ENCODE measurements around the gene IL3RA.
"Not testable (repeated sequence)": the region's sequence is repeated elsewhere in the genome, so short reads cannot be mapped to it uniquely, and the experiment has no call there.

IL3RA gene

GRCh38 chrX:1307626-1308340 is 28.8 kb upstream of the IL3RA start:
- Histone ChIP-seq H3K9me3 (ENCODE audit: low read length) (no peaks in the 10 kb centered on the region), H3K27me3 (ENCODE audit: control insufficient read depth in 1 of 2, insufficient read depth in 2 of 2, low read length in 2 of 2) (no peaks in the 10 kb centered on the region), H3K4me1 (ENCODE audit: insufficient read depth, low read length) (no peaks in the 10 kb centered on the region), H3K9ac (ENCODE audit: low read length) (no peak overlapping the region), H3K27ac (ENCODE audit: low read depth, low read length) (no peak overlapping the region), H3K36me3 (ENCODE audit: insufficient read depth, low read length) (no peaks in the 10 kb centered on the region), H3K4me3 (ENCODE audit: low read depth in 1 of 2, low read length in 2 of 2) (no peak overlapping the region)

GRCh38 chrX:1308476-1308875 is 28.1 kb upstream of the IL3RA start:
- Histone ChIP-seq H3K4me3 (ENCODE audit: low read depth in 1 of 2, low read length in 2 of 2) (no peak overlapping the region), H3K9ac (ENCODE audit: low read length) (no peak overlapping the region), H3K27me3 (ENCODE audit: control insufficient read depth in 1 of 2, insufficient read depth in 2 of 2, low read length in 2 of 2) (no peaks in the 10 kb centered on the region), H3K9me3 (ENCODE audit: low read length) (no peaks in the 10 kb centered on the region), H3K27ac (ENCODE audit: low read depth, low read length) (no peak overlapping the region), H3K36me3 (ENCODE audit: insufficient read depth, low read length) (no peaks in the 10 kb centered on the region), H3K4me1 (ENCODE audit: insufficient read depth, low read length) (no peaks in the 10 kb centered on the region)

- not testable (repeated sequence) for H3K4me3 ChIP-seq (ENCODE audit: low read depth in 1 of 2, low read length in 2 of 2); H3K36me3 ChIP-seq (ENCODE audit: insufficient read depth, low read length); H3K9ac ChIP-seq (ENCODE audit: low read length); H3K9me3 ChIP-seq (ENCODE audit: low read length); H3K27me3 ChIP-seq (ENCODE audit: control insufficient read depth in 1 of 2, insufficient read depth in 2 of 2, low read length in 2 of 2); H3K4me1 ChIP-seq (ENCODE audit: insufficient read depth, low read length); H3K27ac ChIP-seq (ENCODE audit: low read depth, low read length)
Observed at GRCh38 chrX:1308917-1309316, 27.7 kb upstream of the IL3RA start.

DNA sequence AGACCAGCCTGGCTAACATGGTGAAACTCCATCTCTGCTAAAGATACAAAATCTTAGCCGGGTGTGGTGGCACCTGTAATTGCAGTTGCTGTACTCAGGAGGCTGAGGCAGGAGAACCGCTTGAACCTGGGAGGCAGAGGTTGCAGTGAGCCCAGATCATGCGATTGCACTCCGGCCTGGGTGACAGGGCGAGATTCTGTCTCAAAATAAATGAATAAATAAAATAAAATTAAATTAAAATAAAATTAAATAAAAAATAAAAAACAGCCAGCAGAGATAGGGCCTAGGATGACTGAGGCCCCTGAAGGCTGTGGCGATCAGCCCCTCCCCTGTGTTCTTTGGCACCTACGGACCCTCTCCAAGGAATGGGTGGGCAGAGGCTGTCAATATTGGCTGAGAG is 22.8 kb upstream of the IL3RA start:
- no peak overlapping the region for H3K4me3 ChIP-seq (ENCODE audit: low read depth in 1 of 2, low read length in 2 of 2)

DNA sequence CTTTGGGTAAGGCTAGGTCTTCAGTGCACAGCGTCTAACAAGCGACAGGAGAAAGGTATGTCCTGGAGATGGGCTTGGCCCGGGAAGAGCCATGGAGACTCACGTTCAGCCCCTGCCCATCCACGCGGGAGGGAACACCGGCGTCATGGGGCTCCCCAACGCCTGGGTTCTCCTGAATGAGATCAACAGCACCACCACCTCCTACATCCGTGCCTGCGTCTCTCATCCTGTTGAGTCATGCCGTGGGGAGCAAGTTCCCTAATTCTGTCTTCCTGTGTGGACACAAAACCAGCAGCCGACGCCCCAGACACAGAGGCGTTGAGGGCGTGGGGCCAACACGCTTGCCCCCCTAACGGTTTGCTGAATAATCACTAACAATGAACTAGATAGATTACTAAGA is 20.1 kb upstream of the IL3RA start:
- no peak overlapping the region for H3K4me3 ChIP-seq (ENCODE audit: low read depth in 1 of 2, low read length in 2 of 2)
- H3K4me1 ChIP-seq (ENCODE audit: insufficient read depth, low read length) = no peaks in the 10 kb centered on the region
- H3K36me3 ChIP-seq (ENCODE audit: insufficient read depth, low read length) = no peaks in the 10 kb centered on the region
- no peak overlapping the region for H3K9ac ChIP-seq (ENCODE audit: low read length)
- no peak overlapping the region for H3K27ac ChIP-seq (ENCODE audit: low read depth, low read length)
- no peaks in the 10 kb centered on the region for H3K27me3 ChIP-seq (ENCODE audit: control insufficient read depth in 1 of 2, insufficient read depth in 2 of 2, low read length in 2 of 2)
- no peaks in the 10 kb centered on the region for H3K9me3 ChIP-seq (ENCODE audit: low read length)

More for the DNA sequence above, 22.8 kb upstream of the IL3RA start:
- Histone ChIP-seq H3K27me3 (ENCODE audit: control insufficient read depth in 1 of 2, insufficient read depth in 2 of 2, low read length in 2 of 2) (no peaks in the 10 kb centered on the region), H3K4me1 (ENCODE audit: insufficient read depth, low read length) (no peaks in the 10 kb centered on the region), H3K9ac (ENCODE audit: low read length) (no peak overlapping the region), H3K9me3 (ENCODE audit: low read length) (no peaks in the 10 kb centered on the region), H3K36me3 (ENCODE audit: insufficient read depth, low read length) (no peaks in the 10 kb centered on the region), H3K27ac (ENCODE audit: low read depth, low read length) (no peak overlapping the region)

DNA sequence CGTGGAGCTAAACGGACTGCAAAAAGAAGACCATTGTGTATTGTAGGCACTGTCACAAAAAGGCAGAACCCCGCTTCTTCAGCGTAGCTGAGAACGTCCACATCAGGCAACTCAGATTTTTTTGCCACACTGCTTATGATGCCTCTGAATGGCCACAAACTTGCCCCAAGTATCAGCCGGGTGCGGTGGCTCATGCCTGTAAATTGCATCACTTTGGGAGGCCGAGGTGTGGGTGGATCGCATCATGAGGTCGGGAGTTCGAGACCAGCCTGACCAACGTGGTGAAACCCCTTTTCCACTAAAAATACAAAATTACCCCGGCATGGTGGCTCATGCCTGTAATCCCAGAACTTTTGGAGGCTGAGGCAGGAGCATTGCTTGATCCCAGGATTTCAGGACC is 14.9 kb upstream of the IL3RA start:
- no peak overlapping the region for H3K4me3 ChIP-seq (ENCODE audit: low read depth in 1 of 2, low read length in 2 of 2)
- no peaks in the 10 kb centered on the region for H3K36me3 ChIP-seq (ENCODE audit: insufficient read depth, low read length)

DNA sequence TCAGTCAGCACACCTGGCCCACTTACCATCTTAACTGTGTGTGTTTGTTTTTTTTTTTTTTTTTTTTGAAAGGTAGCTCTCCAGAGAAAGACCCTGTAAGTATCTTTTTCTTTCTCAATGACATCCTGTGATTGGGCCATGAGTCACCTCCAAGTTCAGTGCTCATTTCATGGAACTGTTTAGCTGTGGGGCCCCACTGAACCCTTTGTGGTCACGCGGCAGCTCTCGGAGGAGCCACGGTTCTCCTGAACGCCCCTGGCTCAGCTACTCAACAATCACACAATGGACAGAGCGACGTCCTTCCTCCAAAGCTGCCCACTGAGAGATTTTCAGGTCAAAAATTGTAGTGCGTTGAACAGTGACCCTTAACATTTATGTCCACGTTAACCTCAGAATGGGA is 14.2 kb upstream of the IL3RA start:
- Histone ChIP-seq H3K36me3 (ENCODE audit: insufficient read depth, low read length) (no peaks in the 10 kb centered on the region), H3K27ac (ENCODE audit: low read depth, low read length) (no peak overlapping the region), H3K9ac (ENCODE audit: low read length) (no peak overlapping the region), H3K27me3 (ENCODE audit: control insufficient read depth in 1 of 2, insufficient read depth in 2 of 2, low read length in 2 of 2) (no peaks in the 10 kb centered on the region), H3K9me3 (ENCODE audit: low read length) (no peaks in the 10 kb centered on the region), H3K4me3 (ENCODE audit: low read depth in 1 of 2, low read length in 2 of 2) (no peak overlapping the region), H3K4me1 (ENCODE audit: insufficient read depth, low read length) (no peaks in the 10 kb centered on the region)

More for the DNA sequence above, 14.9 kb upstream of the IL3RA start:
- no peaks in the 10 kb centered on the region for H3K27me3 ChIP-seq (ENCODE audit: control insufficient read depth in 1 of 2, insufficient read depth in 2 of 2, low read length in 2 of 2)
- H3K4me1 ChIP-seq (ENCODE audit: insufficient read depth, low read length) = no peaks in the 10 kb centered on the region
- H3K9ac ChIP-seq (ENCODE audit: low read length) = no peak overlapping the region
- H3K9me3 ChIP-seq (ENCODE audit: low read length) = no peaks in the 10 kb centered on the region
- H3K27ac ChIP-seq (ENCODE audit: low read depth, low read length) = no peak overlapping the region

GRCh38 chrX:1323315-1323714 is 13.3 kb upstream of the IL3RA start:
- H3K4me3 ChIP-seq (ENCODE audit: low read depth in 1 of 2, low read length in 2 of 2) = no peak overlapping the region
- no peaks in the 10 kb centered on the region for H3K36me3 ChIP-seq (ENCODE audit: insufficient read depth, low read length)
- H3K27ac ChIP-seq (ENCODE audit: low read depth, low read length) = no peak overlapping the region
- H3K27me3 ChIP-seq (ENCODE audit: control insufficient read depth in 1 of 2, insufficient read depth in 2 of 2, low read length in 2 of 2) = no peaks in the 10 kb centered on the region
- no peak overlapping the region for H3K9ac ChIP-seq (ENCODE audit: low read length)
- no peaks in the 10 kb centered on the region for H3K9me3 ChIP-seq (ENCODE audit: low read length)
- no peaks in the 10 kb centered on the region for H3K4me1 ChIP-seq (ENCODE audit: insufficient read depth, low read length)

- no peaks in the 10 kb centered on the region for H3K36me3 ChIP-seq (ENCODE audit: insufficient read depth, low read length)
- H3K27me3 ChIP-seq (ENCODE audit: control insufficient read depth in 1 of 2, insufficient read depth in 2 of 2, low read length in 2 of 2) = no peaks in the 10 kb centered on the region
- H3K9ac ChIP-seq (ENCODE audit: low read length) = no peak overlapping the region
- no peak overlapping the region for H3K27ac ChIP-seq (ENCODE audit: low read depth, low read length)
- no peaks in the 10 kb centered on the region for H3K4me1 ChIP-seq (ENCODE audit: insufficient read depth, low read length)
- H3K9me3 ChIP-seq (ENCODE audit: low read length) = no peaks in the 10 kb centered on the region
- no peak overlapping the region for H3K4me3 ChIP-seq (ENCODE audit: low read depth in 1 of 2, low read length in 2 of 2)
Observed at GRCh38 chrX:1325515-1326116, 11.0 kb upstream of the IL3RA start.

- Histone ChIP-seq H3K4me3 (ENCODE audit: low read depth in 1 of 2, low read length in 2 of 2) (no peak overlapping the region), H3K9ac (ENCODE audit: low read length) (no peak overlapping the region), H3K4me1 (ENCODE audit: insufficient read depth, low read length) (no peaks in the 10 kb centered on the region), H3K36me3 (ENCODE audit: insufficient read depth, low read length) (no peaks in the 10 kb centered on the region), H3K9me3 (ENCODE audit: low read length) (no peaks in the 10 kb centered on the region), H3K27me3 (ENCODE audit: control insufficient read depth in 1 of 2, insufficient read depth in 2 of 2, low read length in 2 of 2) (no peaks in the 10 kb centered on the region), H3K27ac (ENCODE audit: low read depth, low read length) (no peak overlapping the region)
Observed at GRCh38 chrX:1327651-1328304, 8.8 kb upstream of the IL3RA start.

- Histone ChIP-seq H3K9ac (ENCODE audit: low read length) (no peak overlapping the region), H3K9me3 (ENCODE audit: low read length) (no peaks in the 10 kb centered on the region), H3K4me1 (ENCODE audit: insufficient read depth, low read length) (no peaks in the 10 kb centered on the region), H3K36me3 (ENCODE audit: insufficient read depth, low read length) (no peaks in the 10 kb centered on the region), H3K27ac (ENCODE audit: low read depth, low read length) (no peak overlapping the region), H3K27me3 (ENCODE audit: control insufficient read depth in 1 of 2, insufficient read depth in 2 of 2, low read length in 2 of 2) (no peaks in the 10 kb centered on the region), H3K4me3 (ENCODE audit: low read depth in 1 of 2, low read length in 2 of 2) (no peak overlapping the region)
Observed at GRCh38 chrX:1330605-1331004, 6.0 kb upstream of the IL3RA start.

DNA sequence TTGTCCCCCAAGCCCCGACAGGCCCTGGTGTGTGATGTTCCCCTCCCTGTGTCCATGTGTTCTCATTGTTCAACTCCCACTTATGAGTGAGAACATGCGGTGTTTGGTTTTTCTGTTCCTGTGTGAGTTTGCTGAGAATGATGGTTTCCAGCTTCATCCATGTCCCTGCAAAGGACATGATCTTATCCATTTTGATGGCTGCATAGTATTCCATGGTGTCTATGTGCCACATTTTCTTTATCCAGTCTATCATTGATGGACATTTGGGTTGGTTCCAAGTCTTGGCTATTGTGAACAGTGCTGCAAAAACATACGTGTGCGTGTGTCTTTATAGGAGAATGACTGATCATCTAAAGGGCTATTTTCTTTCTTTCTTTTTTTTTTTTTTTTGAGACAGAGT is 4.2 kb upstream of the IL3RA start:
- not testable (repeated sequence) for H3K27me3 ChIP-seq (ENCODE audit: control insufficient read depth in 1 of 2, insufficient read depth in 2 of 2, low read length in 2 of 2)

More for the DNA sequence above, 4.2 kb upstream of the IL3RA start:
- H3K4me3 ChIP-seq (ENCODE audit: low read depth in 1 of 2, low read length in 2 of 2); H3K9ac ChIP-seq (ENCODE audit: low read length); H3K27ac ChIP-seq (ENCODE audit: low read depth, low read length); H3K4me1 ChIP-seq (ENCODE audit: insufficient read depth, low read length); H3K9me3 ChIP-seq (ENCODE audit: low read length); H3K36me3 ChIP-seq (ENCODE audit: insufficient read depth, low read length): not testable (repeated sequence)

All from muscle layer of colon (tissue), 2 donors.